HEK293 (cell line): ENCODE measurements around the gene NSD1.

Experiments used
- CTCF ChIA-PET: fragments of 350-600 bp; formaldehyde crosslinking; extraction: SDS; loops from one replicate; lab custom pipeline; 2021; ENCODE audit warnings: antibody characterized with exemption; lab: Yijun Ruan, JAX
- POLR2A ChIA-PET: fragments of 300-600 bp; formaldehyde crosslinking; extraction: SDS; loops from one replicate; lab custom pipeline; 2020; ENCODE audit warnings: antibody characterized with exemption, inconsistent platforms; lab: Yijun Ruan, JAX
- H3K27ac ChIP-seq: fragments of 200-500 bp; sonication (Bioruptor generic); 2 replicates; pipeline ENCODE4 v1.5.1; 2014; ENCODE audit warnings: low read depth, low read length, control low read depth, inconsistent platforms; ENCODE audit errors: extremely low read depth
- H3K36me3 ChIP-seq, 2 experiments: fragments of 200-500 bp in 1 of 2; sonication (Bioruptor generic) in 1 of 2; 1 replicate in 1 of 2; 2 replicates in 1 of 2; pipeline ENCODE4 v1.5.1; 2014 to 2017; ENCODE audit warnings: inconsistent platforms in 2 of 2, low read length in 2 of 2; ENCODE audit not compliant: control insufficient read depth in 2 of 2, insufficient read depth in 1 of 2
- H3K4me1 ChIP-seq: fragments of 200-500 bp; sonication (Bioruptor generic); 2 replicates; pipeline ENCODE4 v1.5.1; 2014; ENCODE audit warnings: mild to moderate bottlenecking, low read length, inconsistent platforms; ENCODE audit not compliant: control insufficient read depth, insufficient read depth
- H3K4me3 ChIP-seq: 2 replicates; pipeline ENCODE4 v1.5.1; 2011; ENCODE audit warnings: low read depth, mild to moderate bottlenecking, control low read depth, low read length, moderate library complexity
- H3K9me3 ChIP-seq: fragments of 200-500 bp; sonication (Bioruptor generic); 2 replicates; pipeline ENCODE4 v1.5.1; 2014; ENCODE audit warnings: low read depth, low read length, inconsistent platforms; ENCODE audit not compliant: control insufficient read depth, insufficient read depth
- HOXC10 ChIP-seq: sonication (generic); formaldehyde crosslinking; IDR thresholded peaks from 2 replicates; pipeline ENCODE4 v1.8.1; 2023; ENCODE audit warnings: mild to moderate bottlenecking, missing genetic modification reagents
- KLF1 ChIP-seq: fragments of 450-650 bp; formaldehyde crosslinking; IDR thresholded peaks from 2 replicates; pipeline ENCODE4 v1.5.1; 2016; ENCODE audit warnings: missing biosample characterization, missing genetic modification characterization
- KLF10 ChIP-seq: fragments of 450-650 bp; IDR thresholded peaks from 2 replicates; pipeline ENCODE4 v1.5.1; 2018; ENCODE audit warnings: missing biosample characterization, mild to moderate bottlenecking, missing genetic modification characterization
- OVOL3 ChIP-seq: fragments of 450-650 bp; formaldehyde crosslinking; IDR thresholded peaks from 2 replicates; pipeline ENCODE4 v1.5.1; 2016; ENCODE audit warnings: missing biosample characterization, missing genetic modification characterization
- SP2 ChIP-seq: fragments of 450-650 bp; formaldehyde crosslinking; IDR thresholded peaks from 2 replicates; pipeline ENCODE4 v1.5.1; 2016; ENCODE audit warnings: missing biosample characterization, missing genetic modification characterization
- SP7 ChIP-seq: fragments of 450-650 bp; formaldehyde crosslinking; IDR thresholded peaks from 2 replicates; pipeline ENCODE4 v1.5.1; 2016; ENCODE audit warnings: missing biosample characterization, missing genetic modification characterization
- WT1 ChIP-seq: fragments of 450-650 bp; formaldehyde crosslinking; IDR thresholded peaks from 2 replicates; pipeline ENCODE4 v1.5.1; 2016; ENCODE audit warnings: missing biosample characterization, missing genetic modification characterization
- ZBTB7A ChIP-seq: fragments of 450-650 bp; formaldehyde crosslinking; IDR thresholded peaks from 2 replicates; pipeline ENCODE4 v1.5.1; 2016; ENCODE audit warnings: low read depth, missing biosample characterization, missing genetic modification characterization
- ZEB2 ChIP-seq: fragments of 450-650 bp; formaldehyde crosslinking; IDR thresholded peaks from 2 replicates; pipeline ENCODE4 v1.5.1; 2016; ENCODE audit warnings: missing biosample characterization, missing genetic modification characterization
- ZNF121 ChIP-seq: fragments of 450-650 bp; formaldehyde crosslinking; IDR thresholded peaks from 2 replicates; pipeline ENCODE4 v1.5.1; 2016; ENCODE audit warnings: missing biosample characterization, missing genetic modification characterization
- ZNF2 ChIP-seq: fragments of 450-650 bp; formaldehyde crosslinking; IDR thresholded peaks from 2 replicates; pipeline ENCODE4 v1.5.1; 2016; ENCODE audit warnings: missing biosample characterization, missing genetic modification characterization
- ZNF600 ChIP-seq: fragments of 450-650 bp; formaldehyde crosslinking; IDR thresholded peaks from 2 replicates; pipeline ENCODE4 v1.5.1; 2016; ENCODE audit warnings: missing biosample characterization, missing genetic modification characterization
- ZNF701 ChIP-seq: fragments of 450-650 bp; formaldehyde crosslinking; IDR thresholded peaks from 2 replicates; pipeline ENCODE4 v1.5.1; 2016; ENCODE audit warnings: missing biosample characterization, missing genetic modification characterization
- ZSCAN30 ChIP-seq: fragments of 450-650 bp; IDR thresholded peaks from 2 replicates; pipeline ENCODE4 v1.5.1; 2018; ENCODE audit warnings: missing biosample characterization, mild to moderate bottlenecking, missing genetic modification characterization, moderate library complexity
- ZXDB ChIP-seq: fragments of 450-650 bp; formaldehyde crosslinking; IDR thresholded peaks from 2 replicates; pipeline ENCODE4 v1.5.1; 2016; ENCODE audit warnings: missing biosample characterization, missing genetic modification characterization
- TF ChIP-seq, protein P1 (sequence below): fragments of 450-650 bp; formaldehyde crosslinking; IDR thresholded peaks from 2 replicates; pipeline ENCODE4 v1.5.1; 2016; ENCODE audit warnings: missing biosample characterization, missing genetic modification characterization
- TF ChIP-seq, protein P2 (sequence below): fragments of 450-650 bp; IDR thresholded peaks from 2 replicates; pipeline ENCODE4 v1.5.1; 2018; ENCODE audit warnings: missing biosample characterization, missing genetic modification characterization
- TF ChIP-seq, protein P3 (sequence below): fragments of 450-650 bp; formaldehyde crosslinking; IDR thresholded peaks from 2 replicates; pipeline ENCODE4 v1.5.1; 2016; ENCODE audit warnings: missing biosample characterization, missing genetic modification characterization
- TF ChIP-seq, protein P4 (sequence below): fragments of 450-650 bp; formaldehyde crosslinking; IDR thresholded peaks from 2 replicates; pipeline ENCODE4 v1.5.1; 2016; ENCODE audit warnings: missing biosample characterization, missing genetic modification characterization
- TF ChIP-seq, protein P5 (sequence below): fragments of 450-650 bp; formaldehyde crosslinking; IDR thresholded peaks from 2 replicates; pipeline ENCODE4 v1.5.1; 2017; ENCODE audit warnings: missing biosample characterization, missing genetic modification characterization
- TF ChIP-seq, protein P6 (sequence below): fragments of 450-650 bp; formaldehyde crosslinking; IDR thresholded peaks from 2 replicates; pipeline ENCODE4 v1.5.1; 2016; ENCODE audit warnings: missing biosample characterization, missing genetic modification characterization

NSD1 gene

DNA sequence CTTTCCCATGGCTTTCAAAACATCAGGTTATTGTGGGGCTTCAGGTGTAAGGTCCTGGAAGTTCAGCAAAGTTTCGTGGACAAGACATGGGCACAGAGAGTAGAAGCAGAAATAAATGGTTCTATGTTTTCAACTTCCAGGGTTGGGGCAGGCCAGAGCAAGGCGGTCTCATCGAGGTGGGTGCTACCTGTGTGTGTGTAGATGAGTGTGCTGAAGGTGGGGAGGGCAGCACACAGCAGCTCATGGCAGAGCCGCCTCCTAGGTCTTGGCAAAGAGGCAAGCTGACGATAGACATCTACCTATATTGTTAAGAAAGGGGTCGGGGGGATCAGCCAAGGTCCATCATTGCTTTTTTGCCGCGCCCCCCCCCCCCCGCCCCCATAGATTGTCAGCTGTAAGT is 166.1 kb downstream of the NSD1 start (continued):
- no peak for TF ChIP-seq OVOL3 (tag by site-specific recombination)
- TF ChIP-seq, protein P1, sequence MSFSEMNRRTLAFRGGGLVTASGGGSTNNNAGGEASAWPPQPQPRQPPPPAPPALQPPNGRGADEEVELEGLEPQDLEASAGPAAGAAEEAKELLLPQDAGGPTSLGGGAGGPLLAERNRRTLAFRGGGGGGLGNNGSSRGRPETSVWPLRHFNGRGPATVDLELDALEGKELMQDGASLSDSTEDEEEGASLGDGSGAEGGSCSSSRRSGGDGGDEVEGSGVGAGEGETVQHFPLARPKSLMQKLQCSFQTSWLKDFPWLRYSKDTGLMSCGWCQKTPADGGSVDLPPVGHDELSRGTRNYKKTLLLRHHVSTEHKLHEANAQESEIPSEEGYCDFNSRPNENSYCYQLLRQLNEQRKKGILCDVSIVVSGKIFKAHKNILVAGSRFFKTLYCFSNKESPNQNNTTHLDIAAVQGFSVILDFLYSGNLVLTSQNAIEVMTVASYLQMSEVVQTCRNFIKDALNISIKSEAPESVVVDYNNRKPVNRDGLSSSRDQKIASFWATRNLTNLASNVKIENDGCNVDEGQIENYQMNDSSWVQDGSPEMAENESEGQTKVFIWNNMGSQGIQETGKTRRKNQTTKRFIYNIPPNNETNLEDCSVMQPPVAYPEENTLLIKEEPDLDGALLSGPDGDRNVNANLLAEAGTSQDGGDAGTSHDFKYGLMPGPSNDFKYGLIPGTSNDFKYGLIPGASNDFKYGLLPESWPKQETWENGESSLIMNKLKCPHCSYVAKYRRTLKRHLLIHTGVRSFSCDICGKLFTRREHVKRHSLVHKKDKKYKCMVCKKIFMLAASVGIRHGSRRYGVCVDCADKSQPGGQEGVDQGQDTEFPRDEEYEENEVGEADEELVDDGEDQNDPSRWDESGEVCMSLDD: no peak
- TF ChIP-seq, protein P2, sequence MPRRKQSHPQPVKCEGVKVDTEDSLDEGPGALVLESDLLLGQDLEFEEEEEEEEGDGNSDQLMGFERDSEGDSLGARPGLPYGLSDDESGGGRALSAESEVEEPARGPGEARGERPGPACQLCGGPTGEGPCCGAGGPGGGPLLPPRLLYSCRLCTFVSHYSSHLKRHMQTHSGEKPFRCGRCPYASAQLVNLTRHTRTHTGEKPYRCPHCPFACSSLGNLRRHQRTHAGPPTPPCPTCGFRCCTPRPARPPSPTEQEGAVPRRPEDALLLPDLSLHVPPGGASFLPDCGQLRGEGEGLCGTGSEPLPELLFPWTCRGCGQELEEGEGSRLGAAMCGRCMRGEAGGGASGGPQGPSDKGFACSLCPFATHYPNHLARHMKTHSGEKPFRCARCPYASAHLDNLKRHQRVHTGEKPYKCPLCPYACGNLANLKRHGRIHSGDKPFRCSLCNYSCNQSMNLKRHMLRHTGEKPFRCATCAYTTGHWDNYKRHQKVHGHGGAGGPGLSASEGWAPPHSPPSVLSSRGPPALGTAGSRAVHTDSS (tag by site-specific recombination): no peak
- TF ChIP-seq, protein P3, sequence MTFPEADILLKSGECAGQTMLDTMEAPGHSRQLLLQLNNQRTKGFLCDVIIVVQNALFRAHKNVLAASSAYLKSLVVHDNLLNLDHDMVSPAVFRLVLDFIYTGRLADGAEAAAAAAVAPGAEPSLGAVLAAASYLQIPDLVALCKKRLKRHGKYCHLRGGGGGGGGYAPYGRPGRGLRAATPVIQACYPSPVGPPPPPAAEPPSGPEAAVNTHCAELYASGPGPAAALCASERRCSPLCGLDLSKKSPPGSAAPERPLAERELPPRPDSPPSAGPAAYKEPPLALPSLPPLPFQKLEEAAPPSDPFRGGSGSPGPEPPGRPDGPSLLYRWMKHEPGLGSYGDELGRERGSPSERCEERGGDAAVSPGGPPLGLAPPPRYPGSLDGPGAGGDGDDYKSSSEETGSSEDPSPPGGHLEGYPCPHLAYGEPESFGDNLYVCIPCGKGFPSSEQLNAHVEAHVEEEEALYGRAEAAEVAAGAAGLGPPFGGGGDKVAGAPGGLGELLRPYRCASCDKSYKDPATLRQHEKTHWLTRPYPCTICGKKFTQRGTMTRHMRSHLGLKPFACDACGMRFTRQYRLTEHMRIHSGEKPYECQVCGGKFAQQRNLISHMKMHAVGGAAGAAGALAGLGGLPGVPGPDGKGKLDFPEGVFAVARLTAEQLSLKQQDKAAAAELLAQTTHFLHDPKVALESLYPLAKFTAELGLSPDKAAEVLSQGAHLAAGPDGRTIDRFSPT (tag by site-specific recombination): no peak
- TF ChIP-seq ZNF121 (tag by site-specific recombination): no peak

DNA sequence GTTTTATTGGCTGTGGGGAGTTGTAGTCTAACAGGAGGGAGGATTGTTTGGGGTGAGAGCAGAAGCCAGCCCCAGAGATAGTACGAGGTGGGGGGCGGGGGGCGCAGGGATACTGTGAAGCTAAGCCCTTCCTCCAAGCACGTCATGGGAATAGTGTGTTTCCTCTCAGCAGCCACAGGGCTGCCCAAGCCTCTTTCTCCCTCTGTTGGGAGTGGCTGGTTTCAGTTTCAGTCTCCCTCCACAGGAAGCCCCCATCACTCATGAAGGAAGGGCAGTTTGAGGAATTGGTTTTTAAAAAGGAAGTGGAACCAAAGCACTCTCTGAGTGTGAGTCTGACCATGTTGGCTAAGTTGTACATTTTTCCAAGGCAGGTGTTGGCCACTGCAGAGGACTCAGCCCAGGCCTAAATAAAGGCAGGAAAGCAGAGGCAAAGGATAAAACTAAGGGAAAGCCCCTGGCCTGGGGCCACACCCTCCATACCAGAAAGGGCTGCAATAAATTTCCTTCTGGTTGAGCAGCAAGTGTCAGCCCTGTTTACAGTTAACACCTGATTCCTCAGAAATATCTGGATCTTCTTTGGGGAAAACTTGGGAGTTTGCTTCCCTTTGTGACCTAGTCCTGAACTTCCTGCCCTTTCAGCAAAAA is 166.8 kb downstream of the NSD1 start:
- CTCF ChIA-PET: interaction anchor here (0.5 to 3.4 kb wide), 7 partner anchors 10 to 640 kb away, joined by 3 to 16 read pairs (median 3); no protein-coding TSS in a partner anchor
- Histone ChIP-seq H3K36me3 (peaks cover 4 to 68% of the 10 kb centered on the region in 2 experiments; a peak in 2 of 3 replicates), H3K27ac (peak overlapping the region; percentile 2; the same call in 1 of the 2 replicates), H3K4me1 (peaks cover 10% of the 10 kb centered on the region), H3K4me3 (no peak overlapping the region), H3K9me3 (no peaks in the 10 kb centered on the region)
- POLR2A ChIA-PET: interaction anchor here (0.6 to 1.2 kb wide), 2 partner anchors 9 to 148 kb away, joined by 3 to 4 read pairs; no protein-coding TSS in a partner anchor
- TF ChIP-seq ZSCAN30 (tag by site-specific recombination) (no peak), ZBTB7A (tag by site-specific recombination) (no peak), SP2 (peak; percentile 45; the same call in 1 of the 2 replicates), SP7 (tag by site-specific recombination) (0 out of 2 replicates have a peak, but pooled peaks have one; percentile 7), WT1 (peak; percentile 92), KLF1 (tag by site-specific recombination) (peak; percentile 58), ZNF701 (no peak), ZXDB (tag by site-specific recombination) (0 out of 2 replicates have a peak, but pooled peaks have one; percentile 39), ZNF600 (tag by site-specific recombination) (0 out of 2 replicates have a peak, but pooled peaks have one; percentile 12), ZEB2 (tag by site-specific recombination) (peak; percentile 14; the same call in 1 of the 2 replicates), ZNF2 (tag by site-specific recombination) (peak; percentile 29; the same call in 1 of the 2 replicates), KLF10 (tag by site-specific recombination) (peak; percentile 50), HOXC10 (CRISPR knock-in tag) (no peak)
- TF ChIP-seq, protein P4, sequence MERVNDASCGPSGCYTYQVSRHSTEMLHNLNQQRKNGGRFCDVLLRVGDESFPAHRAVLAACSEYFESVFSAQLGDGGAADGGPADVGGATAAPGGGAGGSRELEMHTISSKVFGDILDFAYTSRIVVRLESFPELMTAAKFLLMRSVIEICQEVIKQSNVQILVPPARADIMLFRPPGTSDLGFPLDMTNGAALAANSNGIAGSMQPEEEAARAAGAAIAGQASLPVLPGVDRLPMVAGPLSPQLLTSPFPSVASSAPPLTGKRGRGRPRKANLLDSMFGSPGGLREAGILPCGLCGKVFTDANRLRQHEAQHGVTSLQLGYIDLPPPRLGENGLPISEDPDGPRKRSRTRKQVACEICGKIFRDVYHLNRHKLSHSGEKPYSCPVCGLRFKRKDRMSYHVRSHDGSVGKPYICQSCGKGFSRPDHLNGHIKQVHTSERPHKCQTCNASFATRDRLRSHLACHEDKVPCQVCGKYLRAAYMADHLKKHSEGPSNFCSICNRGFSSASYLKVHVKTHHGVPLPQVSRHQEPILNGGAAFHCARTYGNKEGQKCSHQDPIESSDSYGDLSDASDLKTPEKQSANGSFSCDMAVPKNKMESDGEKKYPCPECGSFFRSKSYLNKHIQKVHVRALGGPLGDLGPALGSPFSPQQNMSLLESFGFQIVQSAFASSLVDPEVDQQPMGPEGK: peak; percentile 87
- TF ChIP-seq, protein P5, sequence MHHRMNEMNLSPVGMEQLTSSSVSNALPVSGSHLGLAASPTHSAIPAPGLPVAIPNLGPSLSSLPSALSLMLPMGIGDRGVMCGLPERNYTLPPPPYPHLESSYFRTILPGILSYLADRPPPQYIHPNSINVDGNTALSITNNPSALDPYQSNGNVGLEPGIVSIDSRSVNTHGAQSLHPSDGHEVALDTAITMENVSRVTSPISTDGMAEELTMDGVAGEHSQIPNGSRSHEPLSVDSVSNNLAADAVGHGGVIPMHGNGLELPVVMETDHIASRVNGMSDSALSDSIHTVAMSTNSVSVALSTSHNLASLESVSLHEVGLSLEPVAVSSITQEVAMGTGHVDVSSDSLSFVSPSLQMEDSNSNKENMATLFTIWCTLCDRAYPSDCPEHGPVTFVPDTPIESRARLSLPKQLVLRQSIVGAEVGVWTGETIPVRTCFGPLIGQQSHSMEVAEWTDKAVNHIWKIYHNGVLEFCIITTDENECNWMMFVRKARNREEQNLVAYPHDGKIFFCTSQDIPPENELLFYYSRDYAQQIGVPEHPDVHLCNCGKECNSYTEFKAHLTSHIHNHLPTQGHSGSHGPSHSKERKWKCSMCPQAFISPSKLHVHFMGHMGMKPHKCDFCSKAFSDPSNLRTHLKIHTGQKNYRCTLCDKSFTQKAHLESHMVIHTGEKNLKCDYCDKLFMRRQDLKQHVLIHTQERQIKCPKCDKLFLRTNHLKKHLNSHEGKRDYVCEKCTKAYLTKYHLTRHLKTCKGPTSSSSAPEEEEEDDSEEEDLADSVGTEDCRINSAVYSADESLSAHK: 0 out of 2 replicates have a peak, but pooled peaks have one; percentile 11
- TF ChIP-seq, protein P6, sequence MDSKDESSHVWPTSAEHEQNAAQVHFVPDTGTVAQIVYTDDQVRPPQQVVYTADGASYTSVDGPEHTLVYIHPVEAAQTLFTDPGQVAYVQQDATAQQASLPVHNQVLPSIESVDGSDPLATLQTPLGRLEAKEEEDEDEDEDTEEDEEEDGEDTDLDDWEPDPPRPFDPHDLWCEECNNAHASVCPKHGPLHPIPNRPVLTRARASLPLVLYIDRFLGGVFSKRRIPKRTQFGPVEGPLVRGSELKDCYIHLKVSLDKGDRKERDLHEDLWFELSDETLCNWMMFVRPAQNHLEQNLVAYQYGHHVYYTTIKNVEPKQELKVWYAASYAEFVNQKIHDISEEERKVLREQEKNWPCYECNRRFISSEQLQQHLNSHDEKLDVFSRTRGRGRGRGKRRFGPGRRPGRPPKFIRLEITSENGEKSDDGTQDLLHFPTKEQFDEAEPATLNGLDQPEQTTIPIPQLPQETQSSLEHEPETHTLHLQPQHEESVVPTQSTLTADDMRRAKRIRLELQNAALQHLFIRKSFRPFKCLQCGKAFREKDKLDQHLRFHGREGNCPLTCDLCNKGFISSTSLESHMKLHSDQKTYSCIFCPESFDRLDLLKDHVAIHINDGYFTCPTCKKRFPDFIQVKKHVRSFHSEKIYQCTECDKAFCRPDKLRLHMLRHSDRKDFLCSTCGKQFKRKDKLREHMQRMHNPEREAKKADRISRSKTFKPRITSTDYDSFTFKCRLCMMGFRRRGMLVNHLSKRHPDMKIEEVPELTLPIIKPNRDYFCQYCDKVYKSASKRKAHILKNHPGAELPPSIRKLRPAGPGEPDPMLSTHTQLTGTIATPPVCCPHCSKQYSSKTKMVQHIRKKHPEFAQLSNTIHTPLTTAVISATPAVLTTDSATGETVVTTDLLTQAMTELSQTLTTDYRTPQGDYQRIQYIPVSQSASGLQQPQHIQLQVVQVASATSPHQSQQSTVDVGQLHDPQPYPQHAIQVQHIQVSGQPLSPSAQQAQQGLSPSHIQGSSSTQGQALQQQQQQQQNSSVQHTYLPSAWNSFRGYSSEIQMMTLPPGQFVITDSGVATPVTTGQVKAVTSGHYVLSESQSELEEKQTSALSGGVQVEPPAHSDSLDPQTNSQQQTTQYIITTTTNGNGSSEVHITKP: peak; percentile 43; the same call in 1 of the 2 replicates
